WTC11 (cell line): ENCODE results near the gene RGSL1. TPM values are rescaled to one million over a fixed set of nuclear protein-coding genes. Genes with fewer than 3 reads are reported as not detected.
"Not testable (repeated sequence)": the region's sequence is repeated elsewhere in the genome, so short reads cannot be mapped to it uniquely, and the experiment has no call there.

Source experiments
- ATAC-seq: fragments of 200-7000 bp; cut with Tn5 transposase; 2 replicates; pipeline ENCODE4 v1.10.0; 2021; ENCODE audit warnings: mild to moderate bottlenecking, moderate library complexity
- CTCF ChIA-PET: fragments of 300-600 bp; sonication (Branson Sonifier 250); formaldehyde crosslinking; loops from one replicate; lab custom pipeline; 2021; ENCODE audit warnings: antibody characterized with exemption; lab: Charles Lee
- POLR2A ChIA-PET: fragments of 350-600 bp; sonication (Branson Sonifier 250); formaldehyde crosslinking; loops from one replicate; lab custom pipeline; 2021; ENCODE audit warnings: antibody characterized with exemption; lab: Charles Lee
- DNase-seq: peaks from one replicate; pipeline ENCODE4 v3.0.0; 2021; ENCODE audit warnings: low spot score
- H3K27ac Mint-ChIP-seq: 2 replicates; pipeline ENCODE4 v1.8.0; 2021; ENCODE audit warnings: mixed read lengths
- H3K27me3 Mint-ChIP-seq: 2 replicates; pipeline ENCODE4 v1.8.0; 2021; ENCODE audit warnings: low read depth, mild to moderate bottlenecking, moderate library complexity, mixed read lengths
- H3K36me3 Mint-ChIP-seq: 2 replicates; pipeline ENCODE4 v1.8.0; 2021; ENCODE audit warnings: mixed read lengths
- H3K4me1 Mint-ChIP-seq: 2 replicates; pipeline ENCODE4 v1.8.0; 2022; ENCODE audit warnings: mixed read lengths
- H3K4me3 Mint-ChIP-seq: 2 replicates; pipeline ENCODE4 v1.8.0; 2021; ENCODE audit warnings: mild to moderate bottlenecking, moderate library complexity, mixed read lengths
- H3K9me3 Mint-ChIP-seq: 2 replicates; pipeline ENCODE4 v1.8.0; 2021; ENCODE audit warnings: mixed read lengths
- ATF6 ChIP-seq: sonication (generic); formaldehyde crosslinking; IDR thresholded peaks from 2 replicates; pipeline ENCODE4 v1.8.1; 2023; ENCODE audit warnings: mild to moderate bottlenecking, missing genetic modification reagents
- FOXP1 ChIP-seq: sonication (generic); formaldehyde crosslinking; IDR thresholded peaks from 2 replicates; pipeline ENCODE4 v1.8.0; 2022; ENCODE audit warnings: missing genetic modification reagents, mild to moderate bottlenecking, moderate library complexity, borderline replicate concordance
- HMGA2 ChIP-seq: fragments of 250-450 bp; sonication (Bioruptor Pico); IDR thresholded peaks from 2 replicates; pipeline ENCODE4 v1.4.0; 2021; ENCODE audit warnings: mild to moderate bottlenecking, moderate library complexity
- NFE2L1 ChIP-seq: sonication (generic); formaldehyde crosslinking; IDR thresholded peaks from 2 replicates; pipeline ENCODE4 v1.8.1; 2023; ENCODE audit warnings: missing genetic modification reagents
- PRRX2 ChIP-seq: fragments of 250-450 bp; sonication (Bioruptor Pico); IDR thresholded peaks from 2 replicates; pipeline ENCODE4 v1.8.0; 2021; ENCODE audit warnings: mild to moderate bottlenecking
- SP1 ChIP-seq: sonication (generic); formaldehyde crosslinking; conservative IDR thresholded peaks from 2 replicates; pipeline ENCODE4 v1.8.1; 2022; ENCODE audit warnings: missing genetic modification reagents
- TCF7 ChIP-seq: sonication (generic); formaldehyde crosslinking; IDR thresholded peaks from 2 replicates; pipeline ENCODE4 v1.8.0; 2022; ENCODE audit warnings: mild to moderate bottlenecking, low read depth, missing genetic modification reagents, moderate library complexity
- ZMAT4 ChIP-seq: fragments of 250-450 bp; sonication (Bioruptor Pico); IDR thresholded peaks from 2 replicates; pipeline ENCODE4 v1.9.0; 2021; ENCODE audit warnings: mild to moderate bottlenecking
- total RNA-seq: library from RNA; stranded (reverse); gene quantifications from 3 replicates; pipeline ENCODE4 v1.2.3, GENCODE V29; 2021
- TF ChIP-seq, protein P1 (sequence below): sonication (generic); formaldehyde crosslinking; IDR thresholded peaks from 2 replicates; pipeline ENCODE4 v1.8.1; 2022; ENCODE audit warnings: mild to moderate bottlenecking, missing genetic modification reagents, moderate library complexity, borderline replicate concordance
- TF ChIP-seq, protein P2 (sequence below): sonication (generic); formaldehyde crosslinking; IDR thresholded peaks from 2 replicates; pipeline ENCODE4 v1.8.1; 2022; ENCODE audit warnings: low read depth, mild to moderate bottlenecking, moderate library complexity, missing genetic modification reagents, borderline replicate concordance
- TF ChIP-seq, protein P3 (sequence below): sonication (generic); formaldehyde crosslinking; IDR thresholded peaks from 2 replicates; pipeline ENCODE4 v1.8.0; 2022; ENCODE audit warnings: mild to moderate bottlenecking, missing genetic modification reagents
- TF ChIP-seq, protein P4 (sequence below): fragments of 200-600 bp; IDR thresholded peaks from 2 replicates; pipeline ENCODE4 v1.8.0; 2022; ENCODE audit warnings: antibody characterized with exemption

RGSL1 gene
- total RNA-seq, 1 experiment from 2014 or later = not detected

DNA sequence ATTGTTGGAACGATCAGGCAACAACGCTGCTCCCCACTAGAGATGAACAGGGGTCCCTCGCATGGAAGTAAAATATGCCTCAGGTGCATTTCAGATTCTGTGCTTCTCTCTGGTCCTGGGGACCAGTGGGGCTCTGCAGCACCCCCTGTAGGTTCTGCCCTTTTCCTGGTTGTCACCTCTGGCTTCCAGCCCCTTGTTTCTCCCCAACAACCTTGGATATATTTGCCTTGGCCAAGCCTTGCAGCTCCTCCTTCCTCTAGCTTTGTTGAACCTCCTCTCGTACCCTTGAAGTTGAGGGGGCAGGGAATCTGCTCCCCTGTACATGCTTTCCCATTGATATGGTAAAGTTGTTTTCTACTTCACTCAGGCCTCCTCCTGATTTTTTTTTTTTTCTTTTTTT is 5.4 kb upstream of the RGSL1 start:
- Mint-ChIP-seq H3K4me3 (no peak overlapping the region), H3K27me3 (peaks cover 24% of the 10 kb centered on the region), H3K27ac (no peak overlapping the region), H3K4me1 (peaks cover 30% of the 10 kb centered on the region), H3K9me3 (peaks cover 22% of the 10 kb centered on the region), H3K36me3 (no peaks in the 10 kb centered on the region; the same call in 1 of the 2 replicates)
- CTCF ChIA-PET = interaction anchor here (0.6 to 2.2 kb wide), 12 partner anchors 9 to 453 kb away, joined by 3 to 7 read pairs (median 4); no protein-coding TSS in a partner anchor
- peak; percentile 48 for ATAC-seq
- POLR2A ChIA-PET = no interaction called here
- TF ChIP-seq FOXP1 (CRISPR knock-in tag) (no peak), TCF7 (no peak), ATF6 (CRISPR knock-in tag) (no peak)
- TF ChIP-seq, protein P1, sequence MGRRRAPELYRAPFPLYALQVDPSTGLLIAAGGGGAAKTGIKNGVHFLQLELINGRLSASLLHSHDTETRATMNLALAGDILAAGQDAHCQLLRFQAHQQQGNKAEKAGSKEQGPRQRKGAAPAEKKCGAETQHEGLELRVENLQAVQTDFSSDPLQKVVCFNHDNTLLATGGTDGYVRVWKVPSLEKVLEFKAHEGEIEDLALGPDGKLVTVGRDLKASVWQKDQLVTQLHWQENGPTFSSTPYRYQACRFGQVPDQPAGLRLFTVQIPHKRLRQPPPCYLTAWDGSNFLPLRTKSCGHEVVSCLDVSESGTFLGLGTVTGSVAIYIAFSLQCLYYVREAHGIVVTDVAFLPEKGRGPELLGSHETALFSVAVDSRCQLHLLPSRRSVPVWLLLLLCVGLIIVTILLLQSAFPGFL (CRISPR knock-in tag) = no peak
- TF ChIP-seq, protein P2, sequence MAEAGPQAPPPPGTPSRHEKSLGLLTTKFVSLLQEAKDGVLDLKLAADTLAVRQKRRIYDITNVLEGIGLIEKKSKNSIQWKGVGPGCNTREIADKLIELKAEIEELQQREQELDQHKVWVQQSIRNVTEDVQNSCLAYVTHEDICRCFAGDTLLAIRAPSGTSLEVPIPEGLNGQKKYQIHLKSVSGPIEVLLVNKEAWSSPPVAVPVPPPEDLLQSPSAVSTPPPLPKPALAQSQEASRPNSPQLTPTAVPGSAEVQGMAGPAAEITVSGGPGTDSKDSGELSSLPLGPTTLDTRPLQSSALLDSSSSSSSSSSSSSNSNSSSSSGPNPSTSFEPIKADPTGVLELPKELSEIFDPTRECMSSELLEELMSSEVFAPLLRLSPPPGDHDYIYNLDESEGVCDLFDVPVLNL (CRISPR knock-in tag) = no peak
- DNase-seq = peak; percentile 20

DNA sequence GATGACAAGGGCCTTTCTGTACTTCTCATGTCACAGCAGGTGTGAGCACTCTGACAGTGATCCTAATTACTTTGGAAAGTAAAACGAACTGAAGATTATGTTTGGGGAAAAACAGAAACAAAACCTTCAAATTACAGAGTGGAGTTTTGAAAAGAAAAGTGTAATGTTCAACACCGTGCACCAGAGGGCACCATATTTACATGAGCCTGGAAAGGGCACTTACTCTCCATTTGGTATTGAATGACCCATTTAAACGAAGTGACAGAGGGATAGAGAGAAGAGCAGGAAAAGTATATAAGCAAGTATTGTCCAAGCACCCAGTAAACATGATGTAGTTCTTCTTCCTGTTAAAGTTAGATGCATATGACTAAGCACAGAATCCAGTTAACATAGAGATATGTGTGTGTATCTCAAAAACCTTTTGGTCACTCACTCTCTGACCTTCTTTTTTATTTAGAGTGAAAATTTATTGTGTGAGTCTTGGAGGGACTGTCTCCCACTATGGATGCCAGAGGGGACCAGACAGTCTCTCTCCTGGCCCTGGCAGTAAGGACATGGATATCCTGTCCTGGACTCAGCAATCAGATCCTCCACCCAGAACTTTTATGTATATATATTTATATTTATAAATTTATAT is 3.8 kb upstream of the RGSL1 start:
- Mint-ChIP-seq H3K27me3 (peaks cover 40% of the 10 kb centered on the region), H3K4me1 (peaks cover 40% of the 10 kb centered on the region), H3K9me3 (peaks cover 19% of the 10 kb centered on the region), H3K36me3 (no peaks in the 10 kb centered on the region; the same call in 1 of the 2 replicates), H3K27ac (no peak overlapping the region), H3K4me3 (no peak overlapping the region)
- ChIA-PET POLR2A (no interaction called here), CTCF (no interaction called here)
- DNase-seq (peak; percentile 22), ATAC-seq (peak; percentile 63)
- TF ChIP-seq, protein P3, sequence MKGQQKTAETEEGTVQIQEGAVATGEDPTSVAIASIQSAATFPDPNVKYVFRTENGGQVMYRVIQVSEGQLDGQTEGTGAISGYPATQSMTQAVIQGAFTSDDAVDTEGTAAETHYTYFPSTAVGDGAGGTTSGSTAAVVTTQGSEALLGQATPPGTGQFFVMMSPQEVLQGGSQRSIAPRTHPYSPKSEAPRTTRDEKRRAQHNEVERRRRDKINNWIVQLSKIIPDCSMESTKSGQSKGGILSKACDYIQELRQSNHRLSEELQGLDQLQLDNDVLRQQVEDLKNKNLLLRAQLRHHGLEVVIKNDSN = no peak
- TF ChIP-seq ZMAT4 (CRISPR knock-in tag) (no peak), PRRX2 (CRISPR knock-in tag) (no peak), NFE2L1 (CRISPR knock-in tag) (no peak), SP1 (no peak), HMGA2 (CRISPR knock-in tag) (peak; percentile 52; the same call in 1 of the 2 replicates)
- TF ChIP-seq, protein P4, sequence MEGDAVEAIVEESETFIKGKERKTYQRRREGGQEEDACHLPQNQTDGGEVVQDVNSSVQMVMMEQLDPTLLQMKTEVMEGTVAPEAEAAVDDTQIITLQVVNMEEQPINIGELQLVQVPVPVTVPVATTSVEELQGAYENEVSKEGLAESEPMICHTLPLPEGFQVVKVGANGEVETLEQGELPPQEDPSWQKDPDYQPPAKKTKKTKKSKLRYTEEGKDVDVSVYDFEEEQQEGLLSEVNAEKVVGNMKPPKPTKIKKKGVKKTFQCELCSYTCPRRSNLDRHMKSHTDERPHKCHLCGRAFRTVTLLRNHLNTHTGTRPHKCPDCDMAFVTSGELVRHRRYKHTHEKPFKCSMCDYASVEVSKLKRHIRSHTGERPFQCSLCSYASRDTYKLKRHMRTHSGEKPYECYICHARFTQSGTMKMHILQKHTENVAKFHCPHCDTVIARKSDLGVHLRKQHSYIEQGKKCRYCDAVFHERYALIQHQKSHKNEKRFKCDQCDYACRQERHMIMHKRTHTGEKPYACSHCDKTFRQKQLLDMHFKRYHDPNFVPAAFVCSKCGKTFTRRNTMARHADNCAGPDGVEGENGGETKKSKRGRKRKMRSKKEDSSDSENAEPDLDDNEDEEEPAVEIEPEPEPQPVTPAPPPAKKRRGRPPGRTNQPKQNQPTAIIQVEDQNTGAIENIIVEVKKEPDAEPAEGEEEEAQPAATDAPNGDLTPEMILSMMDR = peak; percentile 57

DNA sequence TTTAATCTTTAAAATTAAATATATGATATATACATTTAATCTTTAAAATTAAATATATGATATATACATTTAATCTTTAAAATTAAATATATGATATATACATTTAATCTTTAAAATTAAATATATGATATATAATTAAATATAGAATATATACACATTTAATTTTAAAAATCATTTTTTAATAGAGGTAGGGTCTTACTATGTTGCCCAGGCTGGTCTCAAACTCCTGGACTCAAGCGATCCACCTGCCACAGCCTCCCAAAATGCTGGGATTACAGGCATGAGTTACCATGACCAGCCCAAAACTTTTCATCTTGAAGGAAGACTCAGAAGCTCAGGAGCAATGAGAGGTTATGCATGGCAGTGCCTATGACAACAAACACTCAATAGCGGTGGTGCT is 2.8 kb upstream of the RGSL1 start:
- H3K27ac Mint-ChIP-seq, ATAC-seq, H3K4me3 Mint-ChIP-seq, H3K36me3 Mint-ChIP-seq, DNase-seq, POLR2A ChIA-PET: not testable (repeated sequence)
- Mint-ChIP-seq H3K4me1 (peaks cover 40% of the 10 kb centered on the region), H3K27me3 (peaks cover 47% of the 10 kb centered on the region), H3K9me3 (peaks cover 13% of the 10 kb centered on the region)
- CTCF ChIA-PET = interaction anchor here (1.2 kb wide), 1 partner anchor 148 kb away, joined by 3 read pairs; no protein-coding TSS in a partner anchor
- TF ChIP-seq HMGA2 (CRISPR knock-in tag) = peak; percentile 91
